Measurements from ENCODE around the gene RPA3. TPM values are rescaled to one million over a fixed set of nuclear protein-coding genes. Genes with fewer than 3 reads are reported as not detected.

Gene RPA3
- total and polyA plus RNA-seq, 2 of the 13 experiments (the other 11 are each of a cell fraction or from before 2014, with no cell fraction given), result 38.3 to 154 TPM

GRCh38 chr7:7681936-7682329 is 36.5 kb downstream of the RPA3 start:
- in situ Hi-C loops (cut with HindIII; ENCODE audit: extremely low pct_ligation_motif_present, low pct_unique_long_range_greater_than_20kb) (loop anchor here (5.0 kb wide), 1 partner anchor 75 kb away; no protein-coding TSS in a partner anchor), intact Hi-C loops (cut with micrococcal nuclease; ENCODE audit: unreplicated experiment) (loop anchor here (1.0 to 5.0 kb wide), 4 partner anchors 79 to 535 kb away; no protein-coding TSS in a partner anchor)
- BruUV-seq (replicated peaks), result TSS peak; percentile 24
- Histone ChIP-seq H3K79me2 (ENCODE audit: insufficient read depth, low read length) (no peaks in the 10 kb centered on the region), H3K4me1 (ENCODE audit: insufficient read depth, low read length) (peaks cover 5% of the 10 kb centered on the region), H4K20me1 (ENCODE audit: insufficient read depth, low read length) (no peaks in the 10 kb centered on the region), H3K27me3 (ENCODE audit: control insufficient read depth in 1 of 2, insufficient read depth in 2 of 2, low read length in 2 of 2) (no peaks in the 10 kb centered on the region), H2AFZ (ENCODE audit: low read length) (no peak overlapping the region), H3K4me3 (replicated peaks in 1 of 3; ENCODE audit: insufficient read depth in 1 of 3, low read depth in 2 of 3, low read length in 3 of 3) (no peak overlapping the region), H3K36me3 (replicated peaks in 1 of 2; ENCODE audit: control insufficient read depth in 1 of 2, insufficient read depth in 2 of 2, low read length in 2 of 2) (peaks cover 0 to 2% of the 10 kb centered on the region in 2 experiments; a peak in 1 of 5 replicates), H3K27ac (ENCODE audit: extremely low read length, insufficient read depth, low read length) (no peak overlapping the region), H3K9me3 (ENCODE audit: low read length) (no peaks in the 10 kb centered on the region), H3K9ac (ENCODE audit: insufficient read depth, low read depth, low read length) (no peak overlapping the region), H3K4me2 (ENCODE audit: low read depth, low read length) (no peak overlapping the region)
- DNase-seq (ENCODE audit: low spot score) (no peak), ATAC-seq (no peak), FAIRE-seq (peak; percentile 26)
- TF ChIP-seq PCBP1 (IDR thresholded peaks at IDR 0.05; ENCODE audit: borderline replicate concordance, low read depth, low read length) (no peak), ZNF781 (CRISPR knock-in tag; IDR thresholded peaks at IDR 0.05; ENCODE audit: borderline replicate concordance, not compliant biosample characterization) (no peak), SAFB2 (CRISPR knock-in tag; IDR thresholded peaks at IDR 0.05; ENCODE audit: borderline replicate concordance, low read depth) (no peak), ZNF468 (CRISPR knock-in tag; IDR thresholded peaks at IDR 0.05) (no peak), ZNF12 (CRISPR knock-in tag; IDR thresholded peaks at IDR 0.05) (no peak)
- POLR2A ChIA-PET, result no interaction called here
- CTCF ChIA-PET (ENCODE audit: low intra/inter-chr PET ratio, low total read pairs), result interaction anchor here (1.3 to 1.9 kb wide), 2 partner anchors 80 to 409 kb away, joined by 3 to 15 read pairs; no protein-coding TSS in a partner anchor

GRCh38 chr7:7681191-7681935 is 37.0 kb downstream of the RPA3 start:
- H3K4me3 ChIP-seq (replicated peaks in 1 of 3; ENCODE audit: insufficient read depth in 1 of 3, low read depth in 2 of 3, low read length in 3 of 3), result no peak overlapping the region
- no peak overlapping the region for H3K4me2 ChIP-seq (ENCODE audit: low read depth, low read length)
- peak; percentile 66 for ATAC-seq
- no peaks in the 10 kb centered on the region for H3K4me1 ChIP-seq (ENCODE audit: insufficient read depth, low read length)
- H2AFZ ChIP-seq (ENCODE audit: low read length), result no peak overlapping the region
- FAIRE-seq, result peak; percentile 46
- CTCF ChIA-PET (ENCODE audit: low intra/inter-chr PET ratio, low total read pairs), result interaction anchor here (1.0 to 1.9 kb wide), 3 partner anchors 81 to 409 kb away, joined by 3 to 15 read pairs (median 3); no protein-coding TSS in a partner anchor
- intact Hi-C loops (cut with micrococcal nuclease; ENCODE audit: unreplicated experiment), result loop anchor here (1.0 to 5.0 kb wide), 4 partner anchors 80 to 536 kb away; no protein-coding TSS in a partner anchor
- no peak overlapping the region for H3K9ac ChIP-seq (ENCODE audit: insufficient read depth, low read depth, low read length)
- H3K9me3 ChIP-seq (ENCODE audit: low read length), result no peaks in the 10 kb centered on the region
- H3K27me3 ChIP-seq (ENCODE audit: control insufficient read depth in 1 of 2, insufficient read depth in 2 of 2, low read length in 2 of 2), result no peaks in the 10 kb centered on the region
- DNase-seq (ENCODE audit: low spot score), result peak; percentile 50
- no TSS peak for BruUV-seq (replicated peaks)
- peaks cover under 1 to 2% of the 10 kb centered on the region in 2 experiments; a peak in 2 of 5 replicates for H3K36me3 ChIP-seq (replicated peaks in 1 of 2; ENCODE audit: control insufficient read depth in 1 of 2, insufficient read depth in 2 of 2, low read length in 2 of 2)
- no peaks in the 10 kb centered on the region for H3K79me2 ChIP-seq (ENCODE audit: insufficient read depth, low read length)
- WGBS (ENCODE audit: low lambda C conversion rate), result 52% methylated on average over 7 of the region's 7 CpGs
- POLR2A ChIA-PET, result interaction anchor here (0.7 kb wide), 1 partner anchor 41 kb away, joined by 4 read pairs; the partner anchor contains the start of gene UMAD1
- H3K27ac ChIP-seq (ENCODE audit: extremely low read length, insufficient read depth, low read length), result no peak overlapping the region
- no peaks in the 10 kb centered on the region for H4K20me1 ChIP-seq (ENCODE audit: insufficient read depth, low read length)
- in situ Hi-C loops (cut with HindIII; ENCODE audit: extremely low pct_ligation_motif_present, low pct_unique_long_range_greater_than_20kb), result loop anchor here (5.0 kb wide), 1 partner anchor 76 kb away; no protein-coding TSS in a partner anchor
- TF ChIP-seq ATAD3A (CRISPR knock-in tag; IDR thresholded peaks at IDR 0.05) (no peak), RAD21 (CRISPR knock-in tag; IDR thresholded peaks at IDR 0.05) (0 out of 2 replicates have a peak, but pooled peaks have one; percentile 35), CSRNP1 (CRISPR knock-in tag; IDR thresholded peaks at IDR 0.05) (no peak), ZNF337 (CRISPR knock-in tag; IDR thresholded peaks at IDR 0.05; ENCODE audit: borderline replicate concordance, low read depth) (no peak), CERS6 (CRISPR knock-in tag; IDR thresholded peaks at IDR 0.05) (no peak), PAF1 (CRISPR knock-in tag; IDR thresholded peaks at IDR 0.05) (no peak)

Measured in HepG2 (cell line).